H54 (cell line): Measurements from ENCODE around the gene LAG3.

Experiments used
- DNase-seq: peaks from one replicate; pipeline ENCODE4 v3.0.0; 2011; ENCODE audit warnings: low spot score, mixed read lengths; ENCODE audit not compliant: insufficient read length
- FAIRE-seq: peaks from 3 replicates; lab custom pipeline; 2011; peaks lifted over from hg19 to GRCh38; lab: Jason Lieb, UNC
- POLR2A ChIP-seq: IDR thresholded peaks from 2 replicates; pipeline ENCODE4 v1.6.1; 2011; ENCODE audit warnings: low read depth, mild to moderate bottlenecking, low read length

The LAG3 gene

GRCh38 chr12:6764011-6764828, 8.1 kb upstream of the LAG3 start:
- peak; percentile 44; the same call in 1 of the 2 replicates for TF ChIP-seq POLR2A
- DNase-seq (peak; percentile 95), FAIRE-seq (peak; percentile 94)

DNA sequence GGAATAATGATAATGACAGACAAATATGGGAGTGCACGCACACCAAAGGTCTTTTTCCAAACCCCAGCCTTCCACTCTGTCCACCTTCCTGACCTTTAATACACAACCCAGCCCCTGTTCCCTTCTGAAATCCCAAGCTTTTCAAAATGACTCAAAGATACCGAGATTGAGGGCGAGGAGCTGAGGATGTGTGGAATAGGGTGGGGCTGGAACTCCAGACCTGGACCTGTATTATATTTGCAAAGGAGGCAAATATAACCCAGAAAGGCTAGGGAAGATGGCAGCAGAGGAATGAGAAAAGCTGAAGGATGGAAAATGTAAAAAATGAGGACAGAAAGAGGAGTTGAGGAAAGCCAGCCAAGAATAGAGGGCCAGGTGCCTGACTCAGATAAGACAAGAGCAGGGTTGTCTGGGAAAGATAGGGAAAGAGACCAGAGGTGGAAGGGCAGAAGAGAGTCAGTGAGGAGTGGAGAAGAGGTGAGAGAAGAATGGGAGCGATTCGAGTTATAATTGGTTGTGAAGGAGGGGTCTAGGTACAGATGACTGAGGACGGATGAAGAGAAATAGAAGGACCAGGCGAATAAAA, 7.2 kb upstream of the LAG3 start:
- no peak for TF ChIP-seq POLR2A
- FAIRE-seq (no peak), DNase-seq (no peak)

DNA sequence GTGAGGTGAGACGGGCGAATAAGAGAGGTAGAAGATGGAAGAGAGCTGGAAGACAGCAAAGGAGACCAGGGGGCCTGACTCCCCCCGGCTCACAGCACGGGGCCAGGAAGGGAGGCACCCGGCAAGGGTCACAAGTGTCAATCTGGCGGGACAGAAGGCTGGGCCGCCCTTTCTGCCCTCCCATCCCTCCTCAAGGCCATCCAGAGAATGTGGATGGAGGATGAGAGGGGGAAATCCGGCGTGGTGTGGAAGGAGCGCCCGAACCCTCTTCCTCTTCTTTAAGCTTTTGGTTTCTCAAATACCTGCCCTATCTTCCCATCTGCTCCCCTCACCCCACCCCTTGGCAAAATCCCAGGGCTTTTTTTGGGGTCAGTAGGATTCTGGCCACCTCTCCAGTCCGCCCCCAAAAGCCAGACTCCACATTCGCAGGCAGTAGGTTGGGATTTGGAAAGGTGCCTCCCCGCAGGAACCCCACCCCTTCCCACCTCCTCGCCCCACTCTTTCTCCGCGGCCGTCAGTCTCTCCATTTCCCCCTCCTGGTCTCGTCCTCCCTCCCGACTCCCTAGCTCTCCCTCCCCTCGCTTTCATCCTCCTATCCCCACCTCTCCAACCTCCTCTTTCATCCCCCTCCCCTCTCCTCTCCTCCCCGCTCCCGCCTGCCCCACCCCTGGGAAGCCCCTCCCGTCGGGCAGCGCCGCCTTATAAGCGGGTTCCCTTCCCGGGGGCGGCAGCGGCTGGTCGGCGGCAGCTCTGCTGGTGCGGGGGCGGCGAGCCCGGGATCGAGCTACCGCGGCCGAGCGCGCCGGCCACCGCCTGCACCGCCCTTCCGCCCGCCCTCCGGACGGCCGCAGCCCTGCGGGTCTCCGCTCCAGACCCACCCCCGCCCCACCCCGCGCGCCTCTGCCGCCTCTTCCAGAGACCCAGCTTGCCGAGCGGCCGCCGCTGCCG, 6.4 kb upstream of the LAG3 start, which contains the start of gene PTMS:
TSS of gene PTMS (plus strand) at position 730 of the 948 bp plus-strand sequence. CDS start 343 bp downstream, outside the sequence.
- DNase-seq (no peak), FAIRE-seq (no peak)
- peak; percentile 99 for TF ChIP-seq POLR2A

- 0 out of 2 replicates have a peak, but pooled peaks have one; percentile 15 for TF ChIP-seq POLR2A
- FAIRE-seq (no peak), DNase-seq (no peak)
Measured at GRCh38 chr12:6766651-6767349, 5.5 kb upstream of the LAG3 start.

- FAIRE-seq (no peak), DNase-seq (no peak)
- no peak for TF ChIP-seq POLR2A
Measured at GRCh38 chr12:6767353-6768319, 4.7 kb upstream of the LAG3 start.

DNA sequence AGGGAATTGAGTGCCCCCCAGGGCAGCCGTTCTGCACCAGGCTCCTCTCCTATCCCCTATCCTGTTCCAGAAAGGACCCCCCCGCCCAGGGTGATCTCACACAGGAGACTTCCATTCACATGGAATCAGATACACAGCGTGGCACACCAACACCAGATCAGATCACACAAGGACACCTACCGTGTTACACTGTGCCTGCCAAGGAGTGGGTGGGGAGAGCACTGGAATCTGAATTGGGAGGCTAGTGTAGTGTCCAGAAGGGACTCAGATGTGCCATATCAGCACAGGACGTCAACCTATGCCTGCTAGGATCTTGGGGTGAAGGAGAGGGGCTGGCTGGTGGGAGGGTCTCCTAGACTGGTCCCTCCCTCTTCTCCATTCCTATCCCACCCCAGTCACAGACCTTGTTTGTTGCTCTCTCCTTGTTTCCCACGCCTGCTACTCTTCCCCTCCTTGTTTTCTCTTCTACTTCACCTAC, 3.8 kb upstream of the LAG3 start:
- FAIRE-seq, result no peak
- no peak for TF ChIP-seq POLR2A
- DNase-seq, result no peak

DNA sequence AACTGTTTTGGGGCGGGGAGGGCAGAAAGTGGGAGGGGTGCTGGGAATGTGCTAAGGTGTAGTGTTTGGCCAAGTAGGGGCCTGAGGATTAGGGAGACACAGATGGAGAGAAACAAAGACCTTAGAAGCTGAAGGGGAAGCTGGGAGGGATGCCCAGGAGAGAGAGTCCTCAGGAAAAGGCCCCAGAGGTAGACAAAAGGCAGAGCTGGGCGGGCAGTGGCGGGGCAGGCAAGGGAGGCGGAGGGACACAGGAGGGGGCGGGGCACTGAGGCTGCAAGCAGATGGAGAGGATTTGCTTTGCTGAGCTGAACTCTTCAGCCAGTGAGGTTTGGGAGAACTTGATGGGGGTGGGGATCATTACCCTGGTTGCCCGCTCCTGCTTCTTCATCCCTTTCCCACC, 3.3 kb upstream of the LAG3 start:
- TF ChIP-seq POLR2A, result no peak
- DNase-seq (no peak), FAIRE-seq (no peak)

DNA sequence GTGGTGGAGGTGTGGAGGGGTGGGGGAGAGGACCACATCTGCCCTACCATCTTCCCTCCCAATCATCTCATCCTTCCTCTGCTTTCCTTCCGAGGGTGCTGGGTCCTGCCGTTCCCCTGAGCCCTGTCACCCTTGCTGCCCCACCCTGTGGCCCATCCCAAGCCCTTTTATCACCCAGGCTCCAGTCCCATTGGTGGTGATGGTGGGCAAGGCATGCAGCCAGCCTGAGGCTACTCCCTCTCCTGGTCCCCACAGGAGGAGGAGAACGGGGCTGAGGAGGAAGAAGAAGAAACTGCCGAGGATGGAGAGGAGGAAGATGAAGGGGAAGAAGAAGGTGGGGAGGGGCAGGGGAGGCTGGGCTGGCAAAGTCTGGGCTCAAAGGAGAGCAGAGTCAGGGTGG, 2.7 kb upstream of the LAG3 start:
- FAIRE-seq, result no peak
- no peak for TF ChIP-seq POLR2A
- DNase-seq, result no peak

- no peak for TF ChIP-seq POLR2A
- DNase-seq, result no peak
- no peak for FAIRE-seq
Measured at GRCh38 chr12:6770094-6770493, 2.2 kb upstream of the LAG3 start.

GRCh38 chr12:6770600-6770999, 1.7 kb upstream of the LAG3 start:
- DNase-seq, result no peak
- no peak for TF ChIP-seq POLR2A
- no peak for FAIRE-seq

GRCh38 chr12:6771091-6771495, 1.2 kb upstream of the LAG3 start:
- FAIRE-seq, result no peak
- TF ChIP-seq POLR2A, result no peak
- no peak for DNase-seq
